Skeletal muscle satellite cell (primary cell): Measurements from ENCODE around the gene VASH1.

ENCODE experiments used
- H3K27me3 ChIP-seq: 2 replicates; pipeline ENCODE4 v1.7.0; 2013; ENCODE audit warnings: low read length; ENCODE audit not compliant: control insufficient read depth, insufficient read depth
- H3K36me3 ChIP-seq: 2 replicates; pipeline ENCODE4 v1.7.0; 2013; ENCODE audit warnings: mild to moderate bottlenecking, control low read depth, low read length; ENCODE audit not compliant: insufficient read depth
- H3K4me1 ChIP-seq: 2 replicates; pipeline ENCODE4 v1.7.0; 2013; ENCODE audit warnings: low read length; ENCODE audit not compliant: control insufficient read depth, insufficient read depth
- H3K4me2 ChIP-seq: 2 replicates; pipeline ENCODE4 v1.7.0; 2013; ENCODE audit warnings: mild to moderate bottlenecking, low read length
- H3K4me3 ChIP-seq: 2 replicates; pipeline ENCODE4 v1.7.0; 2013; ENCODE audit warnings: low read length
- H3K9ac ChIP-seq: 2 replicates; pipeline ENCODE4 v1.7.0; 2013; ENCODE audit warnings: mild to moderate bottlenecking, low read depth, low read length, moderate library complexity
- H3K9me3 ChIP-seq: replicated peaks from 2 replicates; pipeline ENCODE4 v1.7.0; 2013; ENCODE audit warnings: mild to moderate bottlenecking, control low read depth, low read length

VASH1 gene

DNA sequence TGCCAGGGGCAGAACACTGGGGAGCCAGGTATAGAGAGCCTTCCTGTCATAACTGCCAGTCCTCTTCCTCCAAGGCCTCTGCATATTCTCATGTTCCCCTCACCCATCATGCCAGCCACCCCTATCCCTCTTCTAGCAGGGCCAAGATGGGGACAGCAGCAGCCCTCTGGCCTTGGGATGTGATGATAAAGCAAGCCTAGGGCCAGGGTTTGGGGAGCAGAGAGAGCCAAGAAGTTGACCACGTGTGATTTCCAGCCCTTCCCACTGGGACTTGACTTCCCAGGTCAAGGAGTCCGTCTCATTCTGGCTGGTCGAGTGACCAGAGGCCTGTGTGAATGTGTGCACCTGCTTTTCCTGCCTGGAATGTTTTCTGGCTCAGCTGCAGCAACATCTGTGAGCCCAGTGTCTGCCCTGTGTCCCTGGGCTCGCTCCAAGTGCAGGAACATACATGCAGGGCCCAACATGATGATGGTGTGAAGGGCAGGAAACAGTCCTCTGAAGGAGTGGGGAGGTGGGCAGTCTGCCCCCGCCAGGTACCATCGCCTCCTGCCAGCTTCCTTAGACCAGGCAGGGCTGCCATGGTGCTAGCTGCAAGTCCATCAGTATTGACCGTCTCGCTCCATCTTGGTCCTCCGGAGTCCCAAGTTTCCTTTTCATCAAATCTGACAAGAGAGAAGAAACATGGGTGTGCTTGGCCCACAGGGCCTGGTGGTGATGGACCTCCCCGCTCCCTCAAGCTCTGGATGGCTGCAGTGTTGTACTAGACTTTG lies 21.0 kb downstream of the VASH1 start:
- Histone ChIP-seq H3K9me3 (no peaks in the 10 kb centered on the region), H3K9ac (no peak overlapping the region), H3K36me3 (no peaks in the 10 kb centered on the region), H3K4me3 (no peak overlapping the region), H3K4me2 (no peak overlapping the region), H3K4me1 (peaks cover 12% of the 10 kb centered on the region), H3K27me3 (no peaks in the 10 kb centered on the region)

DNA sequence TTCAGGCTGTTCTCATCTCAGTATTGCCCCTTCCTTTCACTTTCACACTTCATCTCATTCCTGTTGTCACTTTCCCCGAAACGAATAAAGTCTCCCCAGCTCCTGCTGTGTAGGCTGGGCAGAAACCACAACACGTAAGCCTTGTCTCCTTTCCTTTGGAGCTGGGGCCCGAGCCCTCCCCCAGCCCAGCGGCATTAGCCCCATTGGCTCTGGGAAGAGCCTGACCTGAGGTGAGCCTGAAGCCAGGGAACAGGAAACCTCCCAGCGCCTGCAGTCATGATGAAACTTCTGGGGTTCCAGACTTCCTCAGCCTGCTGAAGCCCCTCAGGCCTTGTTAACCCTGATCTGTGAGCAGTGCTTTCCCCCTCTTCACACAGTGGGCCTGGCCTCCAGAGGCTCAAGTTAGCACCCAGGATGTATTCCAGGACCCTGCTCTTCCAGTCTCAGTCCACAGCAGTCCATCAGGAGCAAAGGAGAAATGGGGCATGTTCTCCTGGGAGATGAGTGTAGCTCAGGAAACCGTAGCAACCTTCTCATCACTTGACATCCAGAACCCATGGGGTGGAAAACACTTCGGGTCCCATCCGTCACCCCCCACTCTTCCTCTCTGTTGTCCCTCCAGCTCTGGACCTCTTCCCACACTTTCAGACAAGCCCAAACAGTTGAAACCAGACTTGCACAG lies 21.8 kb downstream of the VASH1 start:
- H3K9me3 ChIP-seq, result no peaks in the 10 kb centered on the region
- H3K9ac ChIP-seq, result no peak overlapping the region
- no peak overlapping the region for H3K4me3 ChIP-seq
- no peak overlapping the region for H3K4me2 ChIP-seq
- H3K27me3 ChIP-seq, result no peaks in the 10 kb centered on the region
- H3K4me1 ChIP-seq, result peaks cover 12% of the 10 kb centered on the region
- peaks cover 6% of the 10 kb centered on the region for H3K36me3 ChIP-seq

DNA sequence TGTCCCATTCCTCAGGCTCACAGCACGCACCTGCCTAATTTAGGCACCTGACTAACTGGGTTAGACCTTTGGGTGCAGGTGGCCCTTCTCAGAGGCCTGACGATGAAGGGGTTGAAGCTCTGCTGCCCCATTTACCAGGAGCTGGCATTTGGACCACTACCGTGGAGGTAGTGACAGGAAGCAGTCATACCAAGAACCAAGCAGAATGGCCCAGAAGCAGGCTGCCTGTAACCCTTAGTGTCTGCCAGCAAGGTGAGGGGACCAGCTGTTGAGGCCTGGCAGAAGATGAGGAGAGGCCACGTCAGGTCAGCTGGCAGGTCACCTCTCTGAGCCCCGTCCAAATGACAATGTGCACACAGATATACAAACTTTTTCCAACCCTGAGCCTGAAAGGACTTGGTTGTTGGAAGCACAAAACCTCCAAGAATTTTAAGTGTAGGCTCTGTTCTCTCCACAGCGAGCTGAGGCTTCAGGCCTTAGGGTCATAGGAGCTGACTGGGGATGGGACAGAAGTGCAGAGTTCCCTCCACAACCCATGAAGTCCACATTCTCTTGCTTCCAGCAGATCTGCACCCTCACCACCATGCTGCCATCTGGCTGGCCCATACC lies 23.1 kb downstream of the VASH1 start:
- Histone ChIP-seq H3K4me1 (peaks cover 12% of the 10 kb centered on the region), H3K4me2 (no peak overlapping the region), H3K9me3 (no peaks in the 10 kb centered on the region), H3K36me3 (peaks cover 18% of the 10 kb centered on the region), H3K27me3 (no peaks in the 10 kb centered on the region), H3K9ac (no peak overlapping the region), H3K4me3 (no peak overlapping the region)

DNA sequence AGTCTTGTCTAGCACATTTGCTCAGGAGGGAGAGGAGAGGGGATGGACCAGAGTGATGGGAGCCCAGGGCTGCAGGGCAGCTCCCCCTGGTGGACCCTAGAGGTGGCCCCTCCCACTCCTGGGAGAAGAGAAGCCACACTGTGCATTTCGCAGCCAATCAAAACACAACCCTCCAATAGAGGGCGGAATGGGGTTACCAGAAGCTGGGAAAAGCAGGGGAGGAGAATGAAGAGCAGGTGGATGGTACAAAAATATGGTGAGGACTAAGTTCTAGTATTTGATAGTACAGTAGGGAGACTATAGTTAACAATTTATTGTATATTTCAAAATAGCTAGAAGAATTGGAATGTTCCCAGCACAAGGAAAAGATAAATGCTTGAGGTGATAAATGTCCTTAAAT lies 23.6 kb downstream of the VASH1 start:
- H3K9ac ChIP-seq, result no peak overlapping the region
- no peak overlapping the region for H3K4me2 ChIP-seq
- no peaks in the 10 kb centered on the region for H3K9me3 ChIP-seq
- no peaks in the 10 kb centered on the region for H3K27me3 ChIP-seq
- H3K36me3 ChIP-seq, result peaks cover 19% of the 10 kb centered on the region
- H3K4me3 ChIP-seq, result no peak overlapping the region
- H3K4me1 ChIP-seq, result peaks cover 12% of the 10 kb centered on the region

DNA sequence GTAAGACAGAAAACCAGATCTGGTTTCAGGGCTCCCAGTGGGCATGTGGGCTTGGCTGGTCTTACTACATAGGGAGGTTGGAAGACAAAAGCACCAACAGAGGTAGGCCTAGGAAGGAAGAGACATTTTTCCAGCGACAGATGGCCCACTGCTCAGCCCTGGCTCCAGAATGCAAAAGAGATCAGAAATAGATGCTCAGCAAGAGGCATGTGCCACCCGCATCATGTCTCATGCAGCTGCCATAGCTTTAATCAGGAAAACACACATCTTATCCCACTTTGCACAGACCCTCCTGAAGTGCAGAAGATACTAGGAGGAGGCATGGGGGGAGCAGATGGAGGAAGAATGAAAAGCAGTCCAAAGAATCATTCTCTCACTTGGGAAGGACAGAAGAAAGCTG lies 25.3 kb downstream of the VASH1 start:
- Histone ChIP-seq H3K4me1 (peaks cover 2% of the 10 kb centered on the region), H3K9ac (no peak overlapping the region), H3K4me3 (no peak overlapping the region), H3K36me3 (peaks cover 23% of the 10 kb centered on the region), H3K4me2 (no peak overlapping the region), H3K27me3 (no peaks in the 10 kb centered on the region), H3K9me3 (no peaks in the 10 kb centered on the region)

DNA sequence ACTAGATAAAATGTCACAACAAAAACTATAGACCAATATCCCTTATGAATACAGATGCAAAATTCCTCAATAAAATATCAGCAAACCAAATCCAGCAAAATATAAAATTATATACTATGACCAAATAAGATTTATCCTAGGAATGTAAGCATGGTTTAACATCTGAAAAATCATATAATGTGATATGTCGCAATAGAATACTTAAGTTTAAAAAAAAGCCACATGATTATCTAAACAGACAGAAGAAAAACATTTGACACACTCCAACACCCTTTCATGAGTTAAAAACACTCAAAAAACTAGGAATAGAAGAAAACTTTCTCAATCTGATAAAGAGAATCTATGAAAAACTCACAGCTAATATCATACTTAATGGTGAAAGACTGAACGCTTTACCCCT lies 31.2 kb downstream of the VASH1 start:
- Histone ChIP-seq H3K4me2 (no peak overlapping the region), H3K4me1 (no peaks in the 10 kb centered on the region), H3K9me3 (no peaks in the 10 kb centered on the region), H3K36me3 (peaks cover 28% of the 10 kb centered on the region), H3K4me3 (no peak overlapping the region), H3K9ac (no peak overlapping the region), H3K27me3 (no peaks in the 10 kb centered on the region)

DNA sequence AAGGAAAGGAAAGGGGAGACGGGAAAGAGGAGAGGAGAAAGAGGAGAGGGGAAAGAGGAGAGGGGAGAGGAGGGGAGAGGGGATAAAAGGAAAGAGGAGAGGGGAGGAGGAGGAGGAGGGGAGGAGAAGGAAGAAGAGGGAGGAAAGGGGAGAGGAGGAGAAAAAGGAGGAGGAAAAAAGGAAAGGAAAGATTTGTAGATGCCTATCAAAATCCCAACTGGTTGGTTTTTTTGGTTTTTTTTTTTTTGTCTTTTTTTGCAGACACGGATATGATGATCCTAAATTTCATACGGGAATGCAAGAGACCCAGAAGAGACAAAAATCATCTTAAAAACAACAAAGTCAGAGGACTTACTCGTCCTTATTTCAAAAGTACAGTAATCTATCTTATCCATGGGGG lies 32.1 kb downstream of the VASH1 start:
- H3K36me3 ChIP-seq, result peaks cover 19% of the 10 kb centered on the region
- H3K4me1 ChIP-seq, result no peaks in the 10 kb centered on the region

DNA sequence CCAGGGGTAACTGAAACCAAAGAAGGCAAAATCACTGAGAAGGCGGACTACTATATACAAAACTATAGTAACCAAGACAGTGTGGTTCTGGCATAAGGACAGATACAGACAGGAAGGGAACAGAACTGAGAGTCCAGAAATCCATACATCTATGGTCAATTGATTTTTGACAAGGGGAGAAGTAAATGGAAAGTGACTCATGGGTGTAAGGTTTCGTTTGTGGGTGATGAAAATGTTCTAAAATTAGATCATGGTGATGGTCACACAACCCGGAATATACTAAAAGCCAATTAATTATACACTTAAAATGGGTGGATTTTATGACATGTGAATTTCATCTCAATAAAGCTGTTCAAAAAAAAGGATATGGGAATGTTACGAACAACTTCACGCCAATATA lies 32.7 kb downstream of the VASH1 start:
- Histone ChIP-seq H3K27me3 (no peaks in the 10 kb centered on the region), H3K36me3 (peaks cover 14% of the 10 kb centered on the region), H3K4me2 (no peak overlapping the region), H3K9ac (no peak overlapping the region), H3K9me3 (no peaks in the 10 kb centered on the region), H3K4me3 (no peak overlapping the region), H3K4me1 (no peaks in the 10 kb centered on the region)

More for the DNA sequence above, 32.1 kb downstream of the VASH1 start:
- Histone ChIP-seq H3K27me3 (no peaks in the 10 kb centered on the region), H3K4me3 (no peak overlapping the region), H3K4me2 (no peak overlapping the region), H3K9me3 (no peaks in the 10 kb centered on the region), H3K9ac (no peak overlapping the region)

DNA sequence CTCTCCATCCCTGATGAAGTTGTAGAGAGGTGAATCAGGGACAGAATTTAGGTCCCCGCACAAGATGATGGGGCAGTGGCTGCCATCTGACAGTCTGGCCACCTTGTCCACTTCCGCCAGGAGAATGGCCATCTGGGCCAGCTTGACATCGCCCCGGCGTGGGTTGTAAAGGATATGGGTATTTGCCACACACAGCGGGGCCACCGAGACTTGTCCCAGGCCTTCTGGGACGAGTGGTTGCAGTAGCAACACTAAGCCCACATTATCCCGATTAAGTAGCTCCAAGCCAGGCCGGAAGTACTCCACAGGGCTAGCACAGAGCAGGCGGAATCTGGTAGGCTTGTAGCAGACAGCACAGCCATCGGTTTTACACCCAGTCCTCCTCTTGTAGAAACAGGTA lies 45.2 kb downstream of the VASH1 start:
- peaks cover 9% of the 10 kb centered on the region for H3K4me1 ChIP-seq
- H3K36me3 ChIP-seq, result peaks cover 22% of the 10 kb centered on the region
- no peak overlapping the region for H3K4me2 ChIP-seq
- no peaks in the 10 kb centered on the region for H3K27me3 ChIP-seq
- no peaks in the 10 kb centered on the region for H3K9me3 ChIP-seq
- H3K9ac ChIP-seq, result no peak overlapping the region
- no peak overlapping the region for H3K4me3 ChIP-seq

DNA sequence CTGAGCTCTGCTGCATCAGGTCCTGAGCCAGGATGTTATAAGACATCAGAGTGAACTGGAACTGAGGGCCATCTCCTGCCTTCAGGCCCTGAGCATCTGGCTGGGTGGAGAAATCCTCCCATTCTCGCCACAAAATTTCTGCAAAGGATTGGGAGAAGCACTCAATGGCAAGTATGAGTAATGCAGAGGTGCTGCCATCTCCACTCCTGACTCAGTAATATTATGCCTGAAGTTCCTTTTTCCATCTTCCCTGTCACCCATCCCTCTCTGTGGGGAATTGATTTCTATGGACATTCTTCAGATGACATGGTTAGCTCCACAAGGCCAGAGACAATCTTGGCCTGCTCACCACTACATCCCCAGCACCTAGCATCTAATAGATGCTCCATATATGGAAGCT lies 46.7 kb downstream of the VASH1 start:
- Histone ChIP-seq H3K27me3 (no peaks in the 10 kb centered on the region), H3K9ac (no peak overlapping the region), H3K4me2 (no peak overlapping the region), H3K4me1 (peaks cover 12% of the 10 kb centered on the region), H3K9me3 (no peaks in the 10 kb centered on the region), H3K4me3 (no peak overlapping the region), H3K36me3 (peaks cover 14% of the 10 kb centered on the region)

DNA sequence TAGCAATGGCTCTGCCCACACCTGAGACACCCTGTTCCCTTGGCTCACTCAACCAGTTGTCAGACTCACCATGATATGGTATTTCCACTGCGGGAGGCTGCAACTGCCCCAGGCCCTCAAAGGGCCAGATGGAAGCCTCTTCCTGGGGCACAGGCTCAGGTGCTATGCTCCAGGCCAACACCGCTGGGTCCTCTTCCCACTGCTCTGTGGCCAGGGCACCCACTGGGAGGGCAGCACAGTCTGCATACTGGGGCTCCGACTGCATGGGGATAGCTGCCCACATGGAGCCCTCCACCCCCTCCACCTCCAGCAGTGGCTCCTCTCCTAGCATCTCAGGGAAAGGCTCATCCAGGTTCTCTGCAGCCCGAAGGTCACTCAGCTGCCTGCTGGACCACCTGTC lies 47.7 kb downstream of the VASH1 start:
- no peak overlapping the region for H3K4me3 ChIP-seq
- no peak overlapping the region for H3K4me2 ChIP-seq
- no peaks in the 10 kb centered on the region for H3K27me3 ChIP-seq
- no peak overlapping the region for H3K9ac ChIP-seq
- H3K36me3 ChIP-seq, result peaks cover 7% of the 10 kb centered on the region
- H3K4me1 ChIP-seq, result peaks cover 12% of the 10 kb centered on the region
- H3K9me3 ChIP-seq, result no peaks in the 10 kb centered on the region
